Activated effector memory CD4-positive, alpha-beta T cell treated with anti-CD3 and anti-CD28 coated beads, Interleukin-2, amount 50 U/mL, for 16 hours (primary cell): ENCODE results near the gene POMGNT1.
"Not testable (repeated sequence)": the region's sequence is repeated elsewhere in the genome, so short reads cannot be mapped to it uniquely, and the experiment has no call there.

ENCODE experiments used
- DNase-seq: peaks from one replicate; pipeline ENCODE4 v3.0.0-alpha.2; 2020

Gene POMGNT1

DNA sequence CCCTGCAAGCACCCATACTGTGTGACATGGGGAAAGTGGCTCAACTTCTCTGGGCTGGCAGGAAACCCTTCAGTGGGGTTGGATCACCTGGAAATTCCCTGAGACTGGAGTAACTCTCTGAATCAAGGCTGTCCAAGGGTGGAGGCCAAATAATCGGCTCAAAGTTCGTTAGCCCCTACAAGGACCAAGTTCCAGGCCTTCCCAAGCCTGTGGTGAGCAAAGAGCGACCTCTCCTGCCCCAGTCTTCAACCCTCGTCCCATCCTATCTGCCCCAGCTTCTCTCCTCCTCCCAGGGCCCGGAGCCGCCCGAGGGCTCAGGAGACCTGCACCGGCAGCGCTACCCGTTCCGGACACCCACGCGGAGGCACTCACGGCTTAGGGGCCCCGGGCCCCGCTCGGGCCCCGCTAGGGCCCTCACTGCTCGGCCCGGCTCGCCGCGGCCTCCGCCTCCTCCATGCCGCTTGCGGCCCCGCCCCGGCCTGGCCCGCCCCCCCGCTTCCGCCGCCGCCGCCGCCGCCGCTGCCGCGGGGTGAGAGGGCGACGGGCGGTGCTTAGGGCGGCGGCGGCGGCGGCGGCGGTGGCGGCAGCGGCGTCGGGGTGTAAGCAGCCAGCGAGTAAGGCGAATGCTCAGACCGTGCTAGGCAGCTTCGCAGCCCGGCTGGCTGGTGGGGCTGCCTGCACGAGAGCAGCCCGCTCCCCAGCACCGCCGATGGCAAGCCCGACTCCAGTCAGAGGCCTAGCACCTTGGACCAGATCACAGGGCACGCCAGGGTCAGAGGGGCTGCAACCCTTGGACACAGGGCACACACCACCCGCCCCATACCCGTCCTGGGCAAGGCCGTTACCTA, at the start of gene POMGNT1:
TSS of gene POMGNT1 (minus strand) at position 471 of the 848 bp plus-strand sequence. CDS start 613 bp downstream, outside the sequence.
- peak; percentile 92 for DNase-seq

DNA sequence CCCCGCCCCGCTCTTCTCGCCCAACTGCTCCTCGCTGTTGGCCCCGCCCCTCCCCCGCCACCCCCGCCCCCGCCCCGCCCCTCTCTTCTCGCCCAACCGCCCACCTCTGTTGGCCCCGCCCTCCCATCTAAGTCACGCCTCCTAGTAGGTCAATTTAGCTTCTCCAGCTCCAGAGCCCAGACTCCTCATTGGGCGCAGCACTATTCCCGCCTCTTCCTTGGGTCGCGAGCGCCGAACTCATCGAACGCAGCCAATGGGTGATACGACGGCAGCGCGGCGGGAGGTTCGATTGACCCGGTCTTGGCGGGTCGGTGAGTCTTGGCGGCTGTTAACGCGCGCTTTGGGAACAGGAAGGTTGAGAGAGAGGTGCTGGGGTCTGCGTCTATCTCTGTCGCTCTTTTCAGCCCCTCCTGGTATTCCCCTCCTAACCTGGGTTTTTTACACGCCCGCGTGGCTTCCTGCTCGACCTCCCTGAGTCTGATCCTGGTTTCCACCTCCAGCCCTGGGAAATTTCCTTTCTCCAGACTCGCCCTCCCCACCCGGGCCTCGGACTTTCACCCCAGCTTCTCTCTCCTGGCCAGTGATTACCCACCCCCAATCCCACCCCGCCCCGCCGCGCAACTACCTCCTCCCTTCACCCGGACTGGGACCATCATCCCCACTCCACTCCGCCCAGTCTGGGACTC, 49.3 kb upstream of the POMGNT1 start, which contains the start of gene RAD54L:
TSS of gene RAD54L (plus strand) at position 328 of the 686 bp plus-strand sequence. CDS start 643 bp downstream, outside the sequence.
- DNase-seq, result peak; percentile 99

DNA sequence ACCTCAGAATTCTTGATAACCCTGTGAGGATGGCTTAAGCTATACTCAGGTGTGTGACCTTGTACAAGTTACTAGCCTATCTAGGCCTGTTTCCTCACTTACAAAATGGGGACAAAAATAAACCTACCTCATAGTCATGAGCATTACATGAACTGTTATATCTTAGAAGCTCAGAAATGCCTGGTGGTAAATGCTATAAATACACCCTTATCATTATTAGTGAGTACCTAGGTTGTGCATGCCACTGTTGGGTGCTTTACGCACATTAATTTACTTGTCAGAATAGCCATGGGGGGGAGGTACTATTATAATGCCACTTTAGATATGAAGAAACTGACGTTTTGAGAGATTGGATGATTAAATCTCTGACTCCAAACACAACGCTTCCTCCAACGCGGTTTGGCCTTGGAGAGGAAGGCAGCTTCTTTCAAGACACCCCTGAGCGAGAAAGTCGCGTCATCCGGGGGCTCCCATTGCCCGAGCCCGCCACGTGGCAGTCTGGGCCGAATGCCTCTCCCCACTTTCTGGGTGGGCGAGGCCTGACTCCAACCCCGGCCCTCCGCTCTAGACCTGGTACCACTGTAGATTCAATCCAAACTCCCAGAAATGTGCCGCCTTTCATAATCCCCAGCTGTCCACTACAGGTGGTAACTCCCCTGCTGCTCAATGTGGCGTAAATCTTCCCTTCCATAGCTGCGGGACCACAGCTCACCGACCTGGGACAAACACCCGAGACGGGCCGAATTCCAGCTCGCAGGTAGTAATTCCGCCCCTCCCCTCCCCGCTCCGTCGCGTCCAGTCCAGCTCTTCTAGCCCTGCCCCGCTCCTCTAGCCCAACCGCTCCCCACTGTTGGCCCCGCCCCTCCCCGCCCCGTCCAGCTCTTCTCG, 48.6 kb upstream of the POMGNT1 start:
- peak; percentile 82 for DNase-seq

DNA sequence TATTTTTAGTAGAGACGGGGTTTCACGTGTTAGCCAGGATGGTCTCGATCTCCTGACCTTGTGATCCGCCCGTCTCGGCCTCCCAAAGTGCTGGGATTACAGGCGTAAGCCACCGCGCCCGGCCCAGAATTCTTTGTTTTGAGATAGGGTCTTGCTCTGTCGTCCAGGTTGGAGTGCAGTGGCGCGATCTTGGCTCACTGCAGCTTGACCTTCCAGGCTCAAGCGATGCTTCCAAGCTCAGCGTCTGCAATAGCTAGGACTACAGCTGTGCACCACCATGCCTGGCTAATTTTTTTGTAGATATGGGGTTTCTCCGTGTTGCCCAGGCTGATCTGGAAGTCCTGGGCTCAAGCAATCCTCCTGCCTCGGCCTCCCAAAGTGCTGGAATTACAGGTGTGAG, 47.9 kb upstream of the POMGNT1 start:
- DNase-seq, result not testable (repeated sequence)

DNA sequence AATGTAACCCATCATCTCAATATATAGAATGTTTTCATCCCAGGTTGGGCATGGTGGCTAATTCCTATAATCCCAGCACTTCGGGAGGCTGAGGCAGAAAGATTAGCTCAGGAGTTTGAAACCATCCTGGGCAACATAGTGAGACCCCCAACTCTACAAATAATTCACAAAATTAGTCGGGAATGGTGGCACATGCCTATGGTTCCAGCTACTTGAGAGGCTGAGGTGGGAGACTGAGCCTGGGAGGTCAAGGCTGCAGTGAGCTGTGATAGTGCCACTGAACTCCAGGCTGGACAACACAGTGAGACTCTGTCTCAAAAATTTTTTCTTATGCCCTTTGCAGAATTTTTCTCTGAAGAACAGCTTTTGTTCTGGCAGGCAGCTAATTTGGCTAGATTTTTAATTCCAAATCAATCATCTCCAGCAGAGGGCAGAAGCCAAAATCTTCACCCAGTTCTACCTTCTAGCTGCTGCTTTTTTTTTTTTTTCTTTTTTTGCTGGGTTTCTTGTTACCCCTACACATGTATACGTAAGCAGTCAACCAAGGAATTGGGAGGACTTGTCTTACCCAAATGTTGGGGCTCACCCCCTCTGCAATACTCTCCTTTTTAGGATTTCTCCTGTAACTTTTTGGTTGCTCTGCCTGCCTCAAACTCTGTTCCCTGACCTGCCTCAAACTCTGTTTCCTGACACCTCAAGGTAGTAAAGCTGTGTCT, 46.6 kb upstream of the POMGNT1 start:
- no peak for DNase-seq

DNA sequence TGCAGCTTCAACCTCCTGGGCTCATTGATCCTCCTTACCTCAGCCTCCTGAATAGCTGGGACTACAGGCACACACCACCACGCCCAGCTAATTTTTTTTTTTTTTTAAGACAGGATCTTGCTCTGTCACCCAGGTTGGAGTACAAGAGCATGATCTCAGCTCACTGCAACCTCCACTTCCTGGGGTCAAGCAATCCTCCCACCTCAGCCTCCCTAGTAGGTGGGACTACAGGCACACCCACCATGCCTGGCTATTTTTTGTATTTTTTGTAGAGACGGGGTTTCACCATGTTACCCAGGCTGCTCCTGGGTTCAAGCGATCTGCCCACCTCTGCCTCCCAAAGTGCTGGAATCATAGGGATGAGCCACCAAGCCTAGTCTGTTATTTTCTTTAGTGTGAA, 45.6 kb upstream of the POMGNT1 start:
- DNase-seq, result not testable (repeated sequence)

DNA sequence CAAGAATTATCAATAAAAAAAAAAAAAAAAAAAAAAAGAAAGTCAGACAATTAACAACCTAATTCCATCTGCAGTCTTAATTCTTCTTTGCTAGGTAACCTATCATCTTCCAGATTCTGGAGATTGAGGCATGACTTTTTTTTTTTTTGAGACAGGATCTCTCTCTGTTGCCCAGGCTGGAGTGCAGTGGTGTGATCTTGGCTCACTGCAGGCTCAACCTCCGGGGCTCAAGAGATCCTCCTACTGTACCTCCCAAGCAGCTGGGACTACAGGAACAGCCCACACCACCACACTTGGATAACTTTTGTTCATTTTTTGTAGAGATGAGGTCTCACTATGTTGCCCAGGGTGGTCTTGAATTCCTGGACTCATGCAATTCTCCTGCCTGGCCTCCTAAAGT, 44.7 kb upstream of the POMGNT1 start:
- DNase-seq, result no peak

DNA sequence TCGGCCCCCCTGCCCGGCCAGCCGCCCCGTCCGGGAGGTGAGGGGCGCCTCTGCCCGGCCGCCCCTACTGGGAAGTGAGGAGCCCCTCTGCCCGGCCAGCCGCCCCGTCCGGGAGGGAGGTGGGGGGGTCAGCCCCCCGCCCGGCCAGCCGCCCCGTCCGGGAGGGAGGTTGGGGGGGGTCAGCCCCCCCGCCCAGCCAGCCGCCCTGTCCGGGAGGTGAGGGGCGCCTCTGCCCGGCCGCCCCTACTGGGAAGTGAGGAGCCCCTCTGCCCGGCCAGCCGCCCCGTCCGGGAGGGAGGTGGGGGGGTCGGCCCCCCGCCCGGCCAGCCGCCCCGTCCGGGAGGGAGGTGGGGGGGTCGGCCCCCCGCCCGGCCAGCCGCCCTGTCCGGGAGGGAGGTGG, 43.5 kb upstream of the POMGNT1 start:
- not testable (repeated sequence) for DNase-seq

DNA sequence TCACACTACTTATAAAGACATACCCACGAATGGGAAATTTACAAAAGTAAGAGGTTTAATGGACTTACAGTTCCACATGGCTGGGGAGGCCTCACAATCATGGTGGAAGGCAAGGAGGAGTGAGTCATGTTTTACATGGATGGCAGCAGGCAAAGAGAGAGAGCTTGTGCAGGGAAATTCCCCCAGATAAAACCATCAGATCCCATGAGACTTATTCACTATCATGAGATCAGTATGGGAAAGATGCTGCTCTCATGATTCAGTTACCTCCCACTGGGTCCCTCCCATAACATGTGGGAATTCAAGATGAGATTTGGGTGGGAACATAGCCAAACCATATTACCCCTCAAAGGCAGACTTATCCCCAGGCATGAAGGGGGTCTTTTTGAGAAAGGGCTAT, 40.6 kb upstream of the POMGNT1 start:
- DNase-seq, result not testable (repeated sequence)

DNA sequence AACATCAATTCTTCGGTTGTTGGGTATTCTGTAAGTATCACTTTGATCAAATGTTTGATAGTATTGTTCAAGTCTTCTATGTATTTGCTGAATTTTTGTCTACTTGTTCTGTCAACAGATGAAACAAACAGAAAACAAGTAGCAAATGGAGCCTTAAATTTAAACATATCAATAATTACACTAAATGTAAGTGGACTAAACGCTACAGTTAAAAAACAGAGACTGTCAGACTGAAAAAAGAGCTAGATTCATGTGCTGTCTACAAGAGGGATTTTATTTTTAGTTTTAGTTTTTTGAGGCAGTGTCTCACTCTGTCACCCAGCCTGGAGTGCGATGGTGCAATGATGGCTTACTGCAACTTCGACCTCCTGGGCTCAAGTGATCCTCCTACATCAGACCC, 38.6 kb upstream of the POMGNT1 start:
- no peak for DNase-seq

DNA sequence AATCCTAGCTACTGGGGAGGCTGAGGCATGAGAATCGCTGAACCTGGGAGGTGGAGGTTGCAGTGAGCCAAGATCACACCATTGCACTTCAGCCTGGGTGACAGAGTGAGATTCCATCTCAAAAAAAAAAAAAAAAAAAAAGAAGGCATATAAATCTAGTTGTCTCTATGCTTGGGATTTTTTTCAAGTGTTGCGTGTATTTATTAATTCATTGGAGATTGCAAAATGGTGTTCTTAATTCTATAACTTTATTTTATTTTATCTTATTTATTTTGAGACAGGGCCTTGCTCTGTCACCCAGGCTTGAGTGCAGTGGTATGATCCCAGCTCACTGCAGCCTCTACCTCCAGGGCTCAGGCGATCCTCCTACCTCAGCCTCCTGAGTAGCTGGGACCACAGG, 33.0 kb upstream of the POMGNT1 start:
- not testable (repeated sequence) for DNase-seq

DNA sequence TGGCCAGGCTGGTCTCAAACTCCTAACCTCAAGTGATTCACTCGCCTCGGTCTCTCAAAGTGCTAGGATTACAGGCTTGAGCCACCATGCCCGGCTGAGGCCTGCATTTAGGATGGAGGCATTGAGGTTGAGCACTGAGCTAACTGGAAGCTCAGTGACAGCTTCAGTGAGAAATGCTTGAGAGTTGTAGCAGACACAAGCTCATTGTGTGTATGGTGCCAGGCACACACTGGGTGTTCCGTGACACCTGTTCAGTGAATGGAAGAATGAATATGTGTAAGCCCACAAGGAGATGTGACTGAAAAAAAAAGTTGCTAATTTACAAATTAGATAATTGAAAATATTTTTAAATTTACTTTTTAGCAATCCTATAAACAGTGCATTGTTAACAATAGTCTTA, 26.7 kb upstream of the POMGNT1 start:
- no peak for DNase-seq

DNA sequence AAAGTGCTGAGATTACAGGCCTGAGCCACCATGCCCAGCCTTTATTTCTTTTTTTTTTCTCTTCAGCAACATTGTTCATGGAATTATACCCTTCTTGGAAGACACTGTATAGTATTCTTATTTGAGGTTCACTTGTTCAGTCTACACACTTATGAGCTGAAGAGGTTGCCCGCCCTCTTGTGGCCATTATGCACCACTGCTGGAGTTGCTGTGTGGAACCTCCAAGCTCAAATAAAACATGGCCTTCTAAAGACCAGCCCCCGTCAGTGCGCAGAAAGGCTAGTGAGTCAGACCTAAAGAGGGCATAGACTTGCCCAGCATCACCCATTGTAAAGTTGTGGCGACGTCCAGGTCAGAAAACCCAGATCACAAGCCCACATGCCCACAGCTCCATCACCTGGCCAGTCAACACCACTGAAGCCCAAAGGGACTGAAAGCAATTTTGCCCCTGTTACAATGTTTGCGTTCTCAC, 25.3 kb upstream of the POMGNT1 start:
- peak; percentile 84 for DNase-seq

DNA sequence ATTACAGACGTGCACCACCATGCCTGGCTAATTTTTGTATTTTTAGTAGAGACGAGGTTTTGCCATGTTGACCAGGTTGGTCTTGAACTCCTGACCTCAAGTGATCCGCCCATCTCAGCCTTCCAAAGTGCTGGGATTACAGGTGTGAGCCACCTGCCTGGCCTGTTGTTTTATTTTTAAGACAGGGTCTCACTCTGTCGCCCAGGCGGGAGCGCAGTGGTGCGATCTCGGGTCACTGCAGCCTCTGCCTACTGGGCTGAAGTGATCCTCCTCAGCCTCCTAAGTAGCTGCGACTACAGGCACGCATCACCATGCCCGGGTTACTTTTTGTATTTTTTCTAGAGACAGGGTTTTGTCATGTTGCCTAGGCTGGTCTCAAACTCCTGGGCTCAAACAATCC, 24.8 kb upstream of the POMGNT1 start:
- not testable (repeated sequence) for DNase-seq

DNA sequence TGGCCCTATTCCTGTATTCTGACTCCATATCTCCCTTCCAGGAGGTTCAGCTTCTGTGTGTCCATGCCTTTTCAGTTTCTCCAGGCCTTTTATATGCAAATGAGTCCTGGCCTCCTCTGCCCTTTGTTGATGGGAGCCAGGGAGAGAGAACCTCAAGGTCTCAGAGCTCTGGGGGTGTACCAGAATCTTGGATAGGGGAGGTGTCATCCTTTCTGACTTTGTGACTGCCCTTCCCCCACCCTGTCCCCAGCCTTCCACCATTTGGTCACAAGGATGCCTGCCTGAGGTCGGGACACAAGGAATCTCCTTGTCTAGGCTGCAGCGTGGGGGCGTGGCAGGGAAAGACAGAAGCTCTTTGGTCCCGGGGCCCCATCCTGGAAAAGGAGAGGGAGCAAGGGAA, 23.5 kb upstream of the POMGNT1 start:
- DNase-seq, result no peak

DNA sequence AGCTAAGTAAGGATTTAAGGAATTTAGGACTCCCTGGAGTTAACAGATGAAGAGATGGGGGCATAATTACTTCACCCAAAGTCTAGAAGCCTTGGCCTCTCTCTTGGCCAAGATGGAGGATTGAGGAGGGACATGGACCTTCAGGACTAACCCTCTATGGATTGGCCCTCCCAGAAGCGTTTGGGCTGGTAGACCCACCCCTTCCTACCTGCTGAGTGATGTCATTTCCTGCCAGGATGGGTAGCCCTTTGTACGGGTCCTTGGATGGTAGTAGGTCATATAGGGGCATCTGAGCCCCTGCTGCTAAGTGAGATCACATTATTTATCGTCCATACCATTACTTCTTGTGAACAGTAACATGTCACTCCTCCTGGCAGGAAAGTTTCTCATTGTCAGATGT, 22.6 kb upstream of the POMGNT1 start:
- no peak for DNase-seq

DNA sequence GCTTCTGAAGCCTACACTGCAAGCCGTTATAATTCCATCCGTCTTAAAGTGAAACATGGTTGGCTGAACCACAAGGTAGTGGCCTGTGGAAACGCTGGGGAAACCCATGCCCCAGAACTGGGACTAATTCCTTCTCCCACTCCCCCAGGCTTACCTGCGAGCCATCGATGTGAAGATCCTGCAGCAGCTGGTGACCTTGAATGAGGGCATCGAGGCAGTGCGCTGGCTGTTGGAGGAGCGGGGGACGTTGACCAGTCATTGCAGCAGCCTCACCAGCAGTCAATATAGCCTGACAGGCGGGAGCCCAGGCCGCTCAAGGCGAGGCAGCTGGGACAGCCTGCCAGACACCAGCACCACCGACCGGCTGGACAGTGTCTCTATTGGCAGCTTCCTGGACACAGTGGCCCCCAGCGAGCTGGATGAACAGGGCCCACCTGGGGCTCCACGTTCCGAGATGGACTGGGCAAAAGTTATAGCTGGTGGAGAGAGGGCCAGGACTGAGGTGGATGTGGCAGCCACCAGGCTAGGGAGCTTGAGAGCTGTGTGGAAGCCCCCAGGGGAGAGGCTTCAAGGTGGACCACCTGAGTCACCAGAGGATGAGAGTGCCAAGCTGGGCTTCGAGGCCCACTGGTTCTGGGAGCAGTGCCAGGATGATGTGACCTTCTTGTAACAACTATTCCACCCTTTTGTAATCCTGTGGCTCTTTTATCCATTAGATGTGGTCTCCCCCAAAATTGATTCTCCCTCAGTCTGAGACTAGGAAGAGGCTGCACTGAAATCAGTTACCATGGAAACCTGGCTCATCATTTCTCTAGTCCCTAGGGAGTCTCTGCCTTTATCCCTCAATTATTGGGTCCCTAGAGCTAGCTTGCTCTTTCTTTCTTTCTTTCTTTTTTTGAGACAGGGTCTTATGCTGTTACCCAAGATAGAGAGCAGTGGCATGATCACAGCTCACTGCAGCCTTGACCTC, 21.6 kb upstream of the POMGNT1 start:
- no peak for DNase-seq

DNA sequence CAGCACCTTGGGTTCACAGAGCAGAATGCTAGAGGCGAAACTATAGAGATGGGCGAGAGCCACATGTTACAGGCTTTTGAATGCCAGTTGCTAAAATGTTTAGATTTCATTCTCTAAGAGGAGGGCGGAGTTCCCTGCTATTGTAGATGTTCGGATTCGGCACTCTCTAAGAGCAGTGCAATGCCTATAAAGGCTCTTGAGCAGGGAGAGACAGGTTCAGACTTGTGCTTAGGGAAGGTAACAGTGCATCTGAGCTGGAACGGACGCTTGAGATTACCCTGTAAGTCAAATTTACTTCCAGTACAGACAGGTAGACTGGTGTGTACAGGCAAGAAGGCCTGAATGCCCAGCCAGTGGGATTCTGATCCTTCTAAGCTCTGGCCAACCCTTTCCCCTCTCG, 20.2 kb upstream of the POMGNT1 start:
- no peak for DNase-seq

DNA sequence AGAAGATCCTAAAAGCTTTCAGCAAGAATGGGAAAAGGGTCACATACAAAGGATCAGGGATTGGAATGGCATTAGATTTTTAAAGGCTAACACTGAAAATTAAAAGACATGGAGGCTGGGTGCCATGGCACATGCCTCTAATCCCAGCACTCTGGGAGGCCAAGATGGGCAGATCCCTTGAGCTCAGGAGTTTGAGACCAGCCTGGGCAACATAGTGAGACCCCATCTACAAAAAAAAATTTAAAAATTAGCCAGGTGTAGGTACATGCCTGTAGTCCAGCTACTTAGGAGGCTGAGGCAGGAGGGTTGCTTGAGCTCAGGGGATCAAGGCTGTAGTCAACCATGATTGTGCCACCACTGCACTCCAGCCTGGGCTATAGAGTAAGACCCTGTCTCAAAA, 17.3 kb upstream of the POMGNT1 start:
- DNase-seq, result no peak

DNA sequence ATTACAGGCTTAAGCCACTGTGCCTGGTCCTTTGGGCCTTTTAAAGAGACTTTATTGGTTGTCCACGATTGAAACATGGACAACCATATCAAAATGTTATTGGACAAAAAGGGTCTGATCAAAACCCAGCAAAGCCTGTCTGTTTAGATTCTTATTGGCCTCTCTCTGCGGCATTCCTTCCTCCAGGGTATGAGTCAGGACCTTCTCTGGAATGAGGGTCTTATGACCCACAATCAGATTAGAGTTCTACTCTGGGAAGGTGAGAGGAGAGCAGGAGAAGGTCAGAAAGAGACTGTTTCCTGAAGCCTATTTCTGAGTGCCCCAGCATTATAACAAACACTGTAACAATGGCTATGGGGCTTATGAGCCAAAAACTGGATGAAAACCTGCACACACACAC, 12.8 kb upstream of the POMGNT1 start:
- no peak for DNase-seq

DNA sequence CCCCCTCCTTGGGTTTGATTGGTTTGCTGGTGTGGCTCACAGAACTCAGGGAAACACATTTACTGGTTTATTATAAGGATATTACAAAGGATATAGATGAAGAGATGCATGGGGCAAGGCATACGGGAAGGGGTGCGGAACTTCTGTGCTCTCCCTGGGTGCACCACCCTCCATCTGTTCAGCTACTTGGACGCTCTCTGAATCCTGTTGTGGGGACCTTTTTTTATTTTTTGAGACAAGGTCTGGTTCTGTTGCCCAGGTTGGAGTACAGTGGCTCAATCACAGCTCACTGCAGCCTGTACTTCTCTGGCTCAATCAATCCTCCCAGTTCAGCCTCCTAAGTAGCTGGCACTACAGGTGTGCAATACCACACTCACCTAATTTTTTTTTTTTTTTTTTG, 12.3 kb upstream of the POMGNT1 start:
- DNase-seq, result no peak
